Mesenchymal stem cell (in vitro differentiated cells and primary cell): ENCODE data around the gene SH2D4B.

Experiments used
- DNase-seq: peaks from one replicate; pipeline ENCODE4 v3.0.0-alpha.2; 2013
- H2AFZ ChIP-seq: one replicate; pipeline ENCODE4 v1.6.1; 2013; ENCODE audit warnings: low read depth, mild to moderate bottlenecking, control low read depth, inconsistent platforms, low read length, moderate library complexity
- H2AK5ac ChIP-seq: 2 replicates; pipeline ENCODE4 v1.6.1; 2013; ENCODE audit warnings: low read length, moderate library complexity, mild to moderate bottlenecking, inconsistent platforms; ENCODE audit not compliant: severe bottlenecking
- H2BK120ac ChIP-seq: one replicate; pipeline ENCODE4 v1.6.1; 2013; ENCODE audit warnings: low read depth, mild to moderate bottlenecking, inconsistent platforms, low read length, moderate library complexity
- H2BK12ac ChIP-seq, 2 experiments: one replicate each; pipeline ENCODE4 v1.6.1; 2013; ENCODE audit warnings: inconsistent platforms in 2 of 2, low read length in 2 of 2, mild to moderate bottlenecking in 2 of 2, moderate library complexity in 2 of 2, control low read depth in 1 of 2
- H2BK15ac ChIP-seq: one replicate; pipeline ENCODE4 v1.6.1; 2013; ENCODE audit warnings: mild to moderate bottlenecking, low read depth, inconsistent platforms; ENCODE audit not compliant: poor library complexity, severe bottlenecking
- H2BK5ac ChIP-seq: 2 replicates; pipeline ENCODE4 v1.6.1; 2013; ENCODE audit warnings: low read depth, mild to moderate bottlenecking, low read length, control low read depth, inconsistent platforms; ENCODE audit not compliant: poor library complexity, severe bottlenecking
- H3K14ac ChIP-seq, 2 experiments: one replicate each; pipeline ENCODE4 v1.6.1; 2013; ENCODE audit warnings: inconsistent platforms in 2 of 2, low read length in 2 of 2, control low read depth in 1 of 2, mild to moderate bottlenecking in 1 of 2, moderate library complexity in 1 of 2
- H3K18ac ChIP-seq, 2 experiments: one replicate each; pipeline ENCODE4 v1.6.1; 2013; ENCODE audit warnings: inconsistent platforms in 2 of 2, low read length in 2 of 2, control low read depth in 1 of 2, low read depth in 1 of 2, mild to moderate bottlenecking in 1 of 2
- H3K23ac ChIP-seq, 2 experiments: one replicate each; pipeline ENCODE4 v1.6.1; 2013; ENCODE audit warnings: inconsistent platforms in 2 of 2, low read length in 2 of 2, mild to moderate bottlenecking in 2 of 2, moderate library complexity in 2 of 2, control low read depth in 1 of 2
- H3K27ac ChIP-seq: 2 replicates; pipeline ENCODE4 v1.5.1; 2013; ENCODE audit warnings: mild to moderate bottlenecking, moderate library complexity, low read length, control low read depth, inconsistent platforms; ENCODE audit not compliant: poor library complexity, severe bottlenecking
- H3K27me3 ChIP-seq, 2 experiments: 2 replicates each; pipeline versions ENCODE4 v1.6.1 to v1.7.0; 2013; ENCODE audit warnings: low read length in 2 of 2, mild to moderate bottlenecking in 2 of 2, moderate library complexity in 2 of 2, control low read depth in 1 of 2, inconsistent platforms in 1 of 2; ENCODE audit not compliant: control insufficient read depth in 1 of 2, insufficient read depth in 1 of 2
- H3K36me3 ChIP-seq, 2 experiments: 2 replicates each; pipeline versions ENCODE4 v1.6.1 to v1.7.0; 2013; ENCODE audit warnings: low read length in 2 of 2, control low read depth in 1 of 2, inconsistent platforms in 1 of 2, low read depth in 1 of 2, mild to moderate bottlenecking in 1 of 2; ENCODE audit not compliant: insufficient read depth in 2 of 2, control insufficient read depth in 1 of 2
- H3K4ac ChIP-seq, 2 experiments: one replicate each; pipeline ENCODE4 v1.6.1; 2013; ENCODE audit warnings: inconsistent platforms in 2 of 2, low read length in 2 of 2, mild to moderate bottlenecking in 2 of 2, moderate library complexity in 2 of 2, control low read depth in 1 of 2, low read depth in 1 of 2
- H3K4me1 ChIP-seq: 2 replicates; pipeline ENCODE4 v1.6.1; 2013; ENCODE audit warnings: low read depth, low read length, control low read depth; ENCODE audit not compliant: control insufficient read depth, insufficient read depth
- H3K4me2 ChIP-seq: 2 replicates; pipeline ENCODE4 v1.6.1; 2013; ENCODE audit warnings: low read length, mild to moderate bottlenecking, inconsistent platforms; ENCODE audit not compliant: poor library complexity, severe bottlenecking
- H3K4me3 ChIP-seq, 2 experiments: 2 replicates each; pipeline versions ENCODE4 v1.5.1 to v1.7.0; 2013; ENCODE audit warnings: low read length in 2 of 2, mild to moderate bottlenecking in 2 of 2, control low read depth in 1 of 2, low read depth in 1 of 2; ENCODE audit not compliant: insufficient read depth in 1 of 2
- H3K79me1 ChIP-seq: replicated peaks from 2 replicates; pipeline ENCODE4 v1.6.1; 2013; ENCODE audit warnings: mild to moderate bottlenecking, control low read depth, low read length, inconsistent platforms; ENCODE audit not compliant: poor library complexity, severe bottlenecking
- H3K9ac ChIP-seq: 2 replicates; pipeline ENCODE4 v1.7.0; 2013; ENCODE audit warnings: mild to moderate bottlenecking, low read length, moderate library complexity
- H3K9me3 ChIP-seq: 2 replicates; pipeline ENCODE4 v1.7.0; 2013; ENCODE audit warnings: mild to moderate bottlenecking, low read length; ENCODE audit not compliant: control insufficient read depth
- H4K8ac ChIP-seq: one replicate; pipeline ENCODE4 v1.6.1; 2013; ENCODE audit warnings: inconsistent platforms, mild to moderate bottlenecking, low read length, moderate library complexity
- H4K91ac ChIP-seq: one replicate; pipeline ENCODE4 v1.6.1; 2013; ENCODE audit warnings: mild to moderate bottlenecking, low read length, inconsistent platforms
- WGBS: methylation state at CpG from one replicate; pipeline ENCODE4 v1.1.7; 2013; ENCODE audit warnings: mixed read lengths; 5-methylcytosine and 5-hydroxymethylcytosine counted together

SH2D4B gene

DNA sequence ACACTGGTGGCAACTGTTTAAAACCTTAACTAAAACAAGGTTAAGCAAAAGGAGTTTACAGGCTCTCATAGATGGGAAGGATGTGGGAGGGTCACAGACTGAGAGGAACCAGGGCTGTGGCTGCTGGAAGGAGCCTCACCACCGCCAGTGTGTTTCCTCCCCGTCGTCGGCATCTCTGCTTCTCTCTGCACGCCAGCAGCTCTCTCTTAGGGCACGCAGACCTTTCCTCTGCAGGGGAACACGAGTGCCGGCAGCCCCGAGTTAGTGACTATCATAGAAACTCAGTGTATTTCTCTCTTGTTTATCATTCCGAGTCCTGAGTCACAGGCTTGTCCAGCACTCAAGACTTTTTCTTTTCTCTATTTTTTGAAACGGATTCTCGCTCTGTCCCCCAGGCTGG lies 8.1 kb upstream of the SH2D4B start:
- Histone ChIP-seq H3K4me1 (peaks cover 9% of the 10 kb centered on the region), H3K18ac (no peak overlapping the region), H3K9ac (no peak overlapping the region), H3K4me3 (no peak overlapping the region), H2AFZ (no peak overlapping the region), H3K27ac (no peak overlapping the region), H3K36me3 (no peaks in the 10 kb centered on the region), H3K27me3 (no peaks in the 10 kb centered on the region), H2BK120ac (no peak overlapping the region), H2BK5ac (no peak overlapping the region), H3K9me3 (no peaks in the 10 kb centered on the region), H4K91ac (no peak overlapping the region), H3K4ac (peak overlapping the region in 1 of 2 experiments; percentile 88), H3K23ac (no peak overlapping the region), H3K14ac (no peak overlapping the region), H2AK5ac (no peak overlapping the region), H4K8ac (peak overlapping the region; percentile 31), H2BK12ac (no peak overlapping the region), H2BK15ac (no peak overlapping the region), H3K4me2 (no peak overlapping the region), H3K79me1 (no peaks in the 10 kb centered on the region)
- peak; percentile 53 for DNase-seq
- WGBS = 82% methylated on average over 12 of the region's 12 CpGs

DNA sequence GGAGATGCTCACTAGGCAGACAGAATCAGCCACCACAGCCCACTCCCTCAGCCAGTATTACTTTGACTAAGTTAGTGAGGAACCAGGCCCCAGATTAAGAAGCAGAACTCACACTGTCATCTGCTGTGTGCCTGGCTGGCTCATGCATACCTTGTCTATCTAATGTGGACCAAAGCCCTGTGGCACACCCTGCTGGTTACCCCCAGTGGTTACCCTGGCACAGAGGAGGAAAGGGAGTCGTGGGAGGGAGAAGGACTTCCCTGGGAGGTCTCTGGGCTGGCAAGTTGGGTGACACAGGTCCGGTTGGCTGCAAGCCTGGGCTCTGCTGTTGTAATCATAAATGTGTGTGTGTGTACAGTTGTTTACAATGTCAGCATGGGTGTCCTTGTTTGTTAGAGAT lies 7.5 kb upstream of the SH2D4B start:
- Histone ChIP-seq H3K23ac (no peak overlapping the region), H3K27me3 (no peaks in the 10 kb centered on the region), H3K4me2 (no peak overlapping the region), H3K36me3 (no peaks in the 10 kb centered on the region), H3K4me1 (peaks cover 9% of the 10 kb centered on the region), H3K27ac (no peak overlapping the region), H4K91ac (no peak overlapping the region), H2AFZ (no peak overlapping the region), H3K4me3 (no peak overlapping the region), H3K9ac (no peak overlapping the region), H2BK15ac (no peak overlapping the region), H4K8ac (no peak overlapping the region), H3K79me1 (no peaks in the 10 kb centered on the region), H3K18ac (peak overlapping the region in 1 of 2 experiments; percentile 11), H2BK5ac (no peak overlapping the region), H3K14ac (no peak overlapping the region), H3K9me3 (no peaks in the 10 kb centered on the region), H2AK5ac (no peak overlapping the region), H2BK12ac (no peak overlapping the region), H2BK120ac (no peak overlapping the region), H3K4ac (no peak overlapping the region)
- DNase-seq = peak; percentile 47
- 80% methylated on average over 2 of the region's 2 CpGs for WGBS

DNA sequence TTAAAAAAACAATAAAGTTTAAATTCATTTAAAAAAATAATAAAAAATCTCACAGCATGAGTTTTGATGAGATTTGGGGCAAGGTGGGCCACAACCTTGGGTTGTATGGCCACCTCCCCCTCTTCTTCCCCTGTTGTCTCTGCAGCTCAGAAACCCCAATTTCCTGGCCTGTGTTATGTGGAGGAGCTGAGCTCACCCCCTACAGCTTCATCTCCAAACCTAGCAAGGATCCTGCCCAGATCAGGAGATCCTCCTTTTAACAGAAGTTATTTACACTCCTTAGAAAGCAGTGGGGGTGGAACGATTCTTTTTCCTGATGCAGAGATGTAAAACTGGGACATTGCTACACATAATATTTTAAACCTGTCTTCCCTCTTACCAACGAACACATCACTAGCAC lies 6.9 kb upstream of the SH2D4B start:
- no peak overlapping the region for H2BK5ac ChIP-seq
- no peak overlapping the region for H3K14ac ChIP-seq
- H3K27me3 ChIP-seq = no peaks in the 10 kb centered on the region
- H2BK15ac ChIP-seq = no peak overlapping the region
- no peak overlapping the region for H4K91ac ChIP-seq
- no peak overlapping the region for H4K8ac ChIP-seq
- H3K4me3 ChIP-seq = no peak overlapping the region
- H2AK5ac ChIP-seq = no peak overlapping the region
- H3K18ac ChIP-seq = no peak overlapping the region
- no peak overlapping the region for H3K27ac ChIP-seq
- H3K36me3 ChIP-seq = no peaks in the 10 kb centered on the region
- no peak overlapping the region for H2BK12ac ChIP-seq
- H3K23ac ChIP-seq = no peak overlapping the region
- H3K4me2 ChIP-seq = no peak overlapping the region
- no peaks in the 10 kb centered on the region for H3K79me1 ChIP-seq
- H2BK120ac ChIP-seq = no peak overlapping the region
- peaks cover 7% of the 10 kb centered on the region for H3K4me1 ChIP-seq
- no peak overlapping the region for H3K9ac ChIP-seq
- 96% methylated on average over 2 of the region's 2 CpGs for WGBS
- H2AFZ ChIP-seq = no peak overlapping the region
- no peak overlapping the region for H3K4ac ChIP-seq
- no peak for DNase-seq
- H3K9me3 ChIP-seq = no peaks in the 10 kb centered on the region

DNA sequence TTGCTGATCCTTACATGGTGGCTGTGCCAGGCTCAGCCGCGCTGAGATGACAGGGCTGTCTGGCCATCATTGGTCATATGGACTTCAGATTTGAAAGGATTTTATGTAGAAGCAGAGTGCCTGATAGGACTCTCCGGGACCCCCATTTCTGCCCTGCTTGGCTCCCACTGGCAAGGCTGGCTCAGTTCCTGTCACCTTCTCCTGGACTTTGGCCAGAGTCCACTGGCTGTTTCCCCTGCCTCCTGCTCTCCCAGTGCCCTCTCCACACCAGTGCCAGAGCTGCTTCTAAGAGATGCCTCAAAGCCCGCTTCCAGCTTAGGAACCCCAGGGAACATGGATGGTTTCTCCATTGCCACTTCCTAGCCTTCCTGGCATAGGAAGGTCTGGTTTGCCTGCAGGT lies 5.1 kb upstream of the SH2D4B start:
- Histone ChIP-seq H3K14ac (no peak overlapping the region), H2AK5ac (no peak overlapping the region), H3K4me1 (no peaks in the 10 kb centered on the region), H4K91ac (peak overlapping the region; percentile 20), H3K4me2 (no peak overlapping the region), H3K27me3 (peaks cover 0 to 8% of the 10 kb centered on the region in 2 experiments), H3K79me1 (no peaks in the 10 kb centered on the region), H3K18ac (no peak overlapping the region), H2AFZ (no peak overlapping the region), H2BK120ac (no peak overlapping the region), H3K4me3 (no peak overlapping the region), H2BK15ac (no peak overlapping the region), H4K8ac (no peak overlapping the region), H3K9me3 (no peaks in the 10 kb centered on the region), H3K4ac (no peak overlapping the region), H2BK12ac (no peak overlapping the region), H3K36me3 (no peaks in the 10 kb centered on the region), H3K27ac (no peak overlapping the region), H2BK5ac (no peak overlapping the region), H3K23ac (no peak overlapping the region), H3K9ac (no peak overlapping the region)
- WGBS = 100% methylated on average over 4 of the region's 4 CpGs
- no peak for DNase-seq
